A673 (cell line): ENCODE data around the gene TANC1.

Experiments
- EZH2 ChIP-seq: fragments of 200-600 bp; sonication (generic); IDR thresholded peaks from 2 replicates; pipeline ENCODE4 v1.6.1; 2017; ENCODE audit warnings: borderline replicate concordance, low read depth, mild to moderate bottlenecking, mixed read lengths, antibody characterized with exemption, low read length; ENCODE audit not compliant: poor library complexity, severe bottlenecking
- TF ChIP-seq, protein P1 (sequence below): fragments of 300-800, 200-600 bp; sonication (generic); conservative IDR thresholded peaks from 2 replicates; pipeline ENCODE4 v1.5.1; 2017; ENCODE audit warnings: low read depth, mild to moderate bottlenecking, antibody characterized with exemption, low read length, moderate library complexity, mixed read lengths

DNA sequence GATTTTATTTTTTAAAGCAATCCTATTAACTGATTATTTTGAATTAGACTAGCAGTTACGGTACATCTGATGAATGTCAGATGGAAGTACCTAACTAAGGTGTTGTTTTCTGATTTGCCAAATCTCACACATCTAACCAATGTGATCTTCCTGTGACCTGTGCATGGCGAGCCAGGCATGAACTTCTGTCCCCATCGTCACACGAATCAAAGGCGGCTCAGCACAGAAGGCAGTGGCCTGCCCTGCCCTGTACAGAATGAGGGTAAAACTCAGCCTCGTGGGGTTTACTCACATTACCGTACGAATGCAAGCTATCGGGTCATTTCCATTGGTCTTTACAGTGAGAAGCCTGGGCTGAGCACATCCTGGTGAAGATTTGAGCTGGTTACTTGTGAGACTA lies 230.8 kb downstream of the TANC1 start:
- TF ChIP-seq, protein P1, sequence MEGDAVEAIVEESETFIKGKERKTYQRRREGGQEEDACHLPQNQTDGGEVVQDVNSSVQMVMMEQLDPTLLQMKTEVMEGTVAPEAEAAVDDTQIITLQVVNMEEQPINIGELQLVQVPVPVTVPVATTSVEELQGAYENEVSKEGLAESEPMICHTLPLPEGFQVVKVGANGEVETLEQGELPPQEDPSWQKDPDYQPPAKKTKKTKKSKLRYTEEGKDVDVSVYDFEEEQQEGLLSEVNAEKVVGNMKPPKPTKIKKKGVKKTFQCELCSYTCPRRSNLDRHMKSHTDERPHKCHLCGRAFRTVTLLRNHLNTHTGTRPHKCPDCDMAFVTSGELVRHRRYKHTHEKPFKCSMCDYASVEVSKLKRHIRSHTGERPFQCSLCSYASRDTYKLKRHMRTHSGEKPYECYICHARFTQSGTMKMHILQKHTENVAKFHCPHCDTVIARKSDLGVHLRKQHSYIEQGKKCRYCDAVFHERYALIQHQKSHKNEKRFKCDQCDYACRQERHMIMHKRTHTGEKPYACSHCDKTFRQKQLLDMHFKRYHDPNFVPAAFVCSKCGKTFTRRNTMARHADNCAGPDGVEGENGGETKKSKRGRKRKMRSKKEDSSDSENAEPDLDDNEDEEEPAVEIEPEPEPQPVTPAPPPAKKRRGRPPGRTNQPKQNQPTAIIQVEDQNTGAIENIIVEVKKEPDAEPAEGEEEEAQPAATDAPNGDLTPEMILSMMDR: no peak
- no peak for TF ChIP-seq EZH2
